Ovary (tissue), 3 donors: ENCODE data around the gene NCAN.

Experiments used
- CTCF ChIP-seq, 3 donors: fragments of 450-650 bp in 2 of 3; fragments of 200-600 bp in 1 of 3; IDR thresholded peaks; one replicate each; pipeline versions ENCODE4 v1.5.1 to v1.8.0; 2016 to 2022; ENCODE audit warnings: antibody characterized with exemption in 3 of 3, mild to moderate bottlenecking in 1 of 3
- EP300 ChIP-seq: sonication (generic); formaldehyde crosslinking; IDR thresholded peaks from one replicate; pipeline ENCODE4 v1.6.1; 2017; ENCODE audit warnings: antibody characterized with exemption
- POLR2A ChIP-seq: fragments of 450-650 bp; IDR thresholded peaks from one replicate; pipeline ENCODE4 v1.6.1; 2017; ENCODE audit warnings: antibody characterized with exemption, mild to moderate bottlenecking, moderate library complexity
- donor health status: DM: no; HTN: no; CAD: no.

DNA sequence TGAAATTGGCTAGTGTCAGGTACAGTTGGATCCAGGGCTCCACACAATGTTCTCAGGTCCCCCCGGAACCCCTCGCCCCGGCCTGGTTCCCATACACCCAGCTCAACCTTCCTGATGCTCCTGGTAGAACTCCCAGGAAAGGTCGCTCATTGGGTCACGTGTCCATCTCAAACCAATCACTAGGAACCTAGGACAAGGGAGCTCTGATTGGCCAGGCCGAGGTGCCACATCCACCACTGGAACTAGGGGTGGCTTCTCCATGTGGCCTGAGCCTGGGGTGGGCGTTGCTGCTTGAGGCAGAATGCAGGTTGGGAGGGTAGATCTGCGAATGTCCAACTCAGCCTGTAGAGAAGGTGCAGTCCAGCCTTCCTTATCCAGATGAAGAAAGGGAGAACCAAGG, 34.8 kb upstream of the NCAN start:
- no peak for TF ChIP-seq CTCF (IDR thresholded peaks at IDR 0.05)
- TF ChIP-seq POLR2A = no peak
- TF ChIP-seq EP300 = no peak
